Loucy (cell line): ENCODE measurements around the gene INSYN2B.
A peak's percentile ranks its signal among the peaks of the same experiment; 100 is the strongest.

Source experiments
- CTCF ChIP-seq: fragments of 200-600 bp; sonication (generic); conservative IDR thresholded peaks from 2 replicates; pipeline ENCODE4 v1.5.1; 2014; ENCODE audit warnings: mild to moderate bottlenecking, antibody characterized with exemption, low read length
- EZH2phosphoT487 ChIP-seq: fragments of 200-600 bp; IDR thresholded peaks from 2 replicates; pipeline ENCODE4 v1.6.1; 2018; ENCODE audit warnings: antibody characterized with exemption, mild to moderate bottlenecking, moderate library complexity, borderline replicate concordance

DNA sequence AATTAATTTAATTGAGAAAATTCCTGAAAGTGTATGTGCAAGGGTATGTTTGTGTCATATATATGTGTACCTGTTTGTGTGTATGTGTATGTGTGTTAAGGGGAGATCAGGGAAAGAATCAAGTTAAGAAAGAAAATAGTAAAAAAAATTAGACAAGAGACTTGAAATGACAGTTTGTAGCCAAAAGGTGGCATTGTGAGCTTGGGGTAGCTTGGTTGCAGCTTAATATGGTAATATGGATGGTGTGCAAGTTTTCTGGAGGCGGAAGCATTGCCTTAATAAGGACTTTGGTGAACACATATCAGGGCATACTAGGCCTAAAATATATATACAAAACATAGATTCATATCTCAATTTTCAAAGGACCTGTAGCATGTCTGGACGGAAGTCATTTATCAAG lies 129.9 kb downstream of the INSYN2B start:
- 0 out of 2 replicates have a peak, but pooled peaks have one; percentile 26 for TF ChIP-seq CTCF
- TF ChIP-seq EZH2phosphoT487, result no peak
